ENCODE measurements around the gene NDUFC1.
"Not testable (repeated sequence)": the region's sequence is repeated elsewhere in the genome, so short reads cannot be mapped to it uniquely, and the experiment has no call there.

NDUFC1 gene

DNA sequence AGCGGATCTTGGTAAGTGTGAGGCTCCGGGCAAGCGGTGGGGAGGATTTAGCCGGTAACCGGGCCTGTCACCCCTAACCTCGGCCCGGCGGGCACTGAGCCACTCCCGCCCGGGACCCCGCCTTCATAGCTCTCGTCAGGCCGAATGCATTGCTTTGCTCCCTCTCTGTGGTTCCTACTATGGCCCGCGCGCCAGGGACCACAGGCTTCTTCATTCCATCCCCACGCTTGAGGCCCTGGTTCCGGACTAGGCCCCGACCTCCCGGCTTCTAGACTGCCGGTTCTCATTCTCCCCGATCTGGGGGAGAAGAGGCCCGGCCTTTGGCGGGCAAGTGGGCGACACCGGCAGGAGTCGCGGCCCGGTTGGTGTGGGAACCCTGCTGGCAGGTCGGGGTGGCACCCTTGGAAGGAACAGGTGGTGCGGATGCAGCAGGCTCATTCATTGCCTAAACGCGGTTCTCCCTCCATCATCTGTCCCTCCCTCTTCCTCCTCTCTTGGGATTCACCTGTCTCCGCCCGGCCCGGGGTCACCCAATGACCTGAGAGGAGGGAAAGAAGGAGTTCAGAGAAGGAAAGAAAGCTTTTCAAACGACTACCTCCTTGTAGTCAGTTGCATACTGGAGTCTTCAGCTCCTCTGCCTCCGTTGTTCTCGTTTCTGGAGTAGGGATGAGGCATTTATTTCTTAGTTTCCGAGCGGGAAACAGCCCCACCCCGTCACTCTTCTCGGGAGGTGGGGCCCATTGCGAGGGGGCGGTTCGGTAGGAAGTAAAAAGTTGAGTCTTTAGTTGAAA, at the start of gene NDUFC1:
Gene NDUFC1 (minus strand): TSS at position 657 of the 791 bp plus-strand sequence. CDS start 6,679 bp downstream, outside the sequence.
- peak; percentile 60 for DNase-seq

DNA sequence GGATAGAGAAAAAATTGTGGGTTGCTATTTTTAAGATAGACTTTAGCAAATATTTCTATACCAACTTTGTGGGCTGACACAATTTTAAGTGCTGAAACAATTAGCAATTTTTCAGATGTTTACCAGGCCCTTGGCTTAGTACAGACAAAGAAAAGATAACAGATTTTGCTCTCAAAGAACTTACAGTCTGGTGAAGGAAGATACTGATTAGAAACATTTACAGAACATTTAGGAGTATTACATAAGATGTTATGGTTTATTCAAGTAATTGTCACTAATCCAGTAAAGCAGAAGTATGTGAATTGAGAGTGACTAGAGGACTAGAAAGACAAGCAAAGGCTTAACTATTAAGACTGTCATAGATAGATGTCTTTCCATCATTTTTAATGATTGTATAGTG, 35.3 kb upstream of the NDUFC1 start:
- DNase-seq: no peak

DNA sequence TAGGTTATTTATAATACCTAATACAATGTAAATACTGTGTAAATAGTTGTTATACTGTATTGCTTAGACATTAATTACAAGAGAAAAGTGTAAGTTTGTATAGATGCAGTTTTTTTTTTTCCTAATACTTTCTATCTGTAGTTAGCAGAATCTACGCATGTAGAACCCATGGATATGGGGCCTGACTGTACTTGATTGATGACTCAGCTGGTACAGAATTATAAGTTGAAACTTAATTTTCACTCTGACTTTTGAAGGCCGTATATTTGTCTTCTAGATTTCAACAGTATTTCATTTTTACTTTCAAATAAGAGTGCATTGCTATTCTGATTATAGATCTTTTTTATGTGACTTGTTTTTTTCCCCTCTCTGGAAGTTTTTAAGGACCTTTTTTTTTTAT, 30.8 kb upstream of the NDUFC1 start:
- no peak for DNase-seq

DNA sequence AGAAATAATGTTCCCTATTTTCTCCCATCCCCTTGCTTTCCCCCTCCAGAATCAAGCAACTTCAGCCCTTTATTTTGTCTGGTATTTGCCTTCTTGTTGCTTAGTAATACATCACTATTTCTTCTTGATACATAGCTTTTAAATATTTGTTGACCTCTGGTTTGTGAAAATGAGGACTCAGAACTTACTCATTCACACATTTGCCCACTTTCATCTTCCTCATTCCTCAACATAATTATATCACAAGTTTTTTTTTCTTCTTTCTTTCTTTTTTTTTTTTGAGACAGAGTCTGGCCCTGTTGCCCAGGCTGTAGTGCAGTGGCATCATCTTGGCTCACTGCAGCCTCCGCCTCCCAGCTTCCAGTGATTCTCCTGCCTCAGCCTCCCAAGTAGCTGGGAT, 28.9 kb upstream of the NDUFC1 start:
- DNase-seq: no peak

DNA sequence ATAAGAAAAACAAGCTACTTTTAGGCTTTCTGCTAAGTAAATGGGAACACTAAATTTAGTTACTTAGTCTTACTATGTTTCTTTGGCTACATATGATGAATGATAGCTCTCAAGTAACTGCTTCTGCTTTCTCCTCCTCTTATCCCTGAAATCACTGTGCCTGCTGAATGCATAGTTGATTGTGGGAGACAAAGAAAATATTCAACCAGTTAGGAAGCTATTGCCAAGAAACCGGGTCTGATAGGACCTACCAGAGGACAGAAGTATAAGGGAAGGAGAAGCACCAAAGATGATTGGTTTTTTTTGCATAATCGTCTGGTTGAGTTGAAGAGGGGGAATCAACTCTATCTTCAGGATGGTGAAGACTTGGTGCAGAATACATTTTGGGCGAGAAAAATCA, 28.0 kb upstream of the NDUFC1 start:
- no peak for DNase-seq

DNA sequence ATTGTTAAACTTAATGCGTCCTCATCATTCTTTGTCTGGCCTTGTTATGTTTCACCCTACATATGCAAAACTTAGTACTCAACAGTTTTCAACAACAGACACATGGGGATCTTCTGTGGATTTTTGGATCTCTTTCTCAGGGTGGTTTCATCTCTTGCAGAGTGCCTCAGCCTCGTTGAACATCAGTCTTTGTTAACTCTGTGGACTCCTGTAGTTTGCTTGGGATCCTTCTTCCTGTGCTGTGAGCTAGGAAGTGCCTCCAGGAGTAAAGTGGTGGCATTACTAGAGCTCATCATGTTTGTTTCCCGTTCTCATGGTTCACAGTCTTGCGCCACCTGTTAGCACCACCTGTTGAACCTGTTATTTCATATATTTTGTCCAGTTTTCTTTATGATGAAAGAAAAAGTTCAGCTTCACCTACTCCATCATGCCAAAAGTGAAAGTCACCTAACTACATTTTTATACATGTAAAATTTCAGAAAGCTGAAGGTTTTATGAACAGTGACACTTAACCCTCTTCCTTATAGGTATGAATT, 27.5 kb upstream of the NDUFC1 start:
- no peak for DNase-seq

DNA sequence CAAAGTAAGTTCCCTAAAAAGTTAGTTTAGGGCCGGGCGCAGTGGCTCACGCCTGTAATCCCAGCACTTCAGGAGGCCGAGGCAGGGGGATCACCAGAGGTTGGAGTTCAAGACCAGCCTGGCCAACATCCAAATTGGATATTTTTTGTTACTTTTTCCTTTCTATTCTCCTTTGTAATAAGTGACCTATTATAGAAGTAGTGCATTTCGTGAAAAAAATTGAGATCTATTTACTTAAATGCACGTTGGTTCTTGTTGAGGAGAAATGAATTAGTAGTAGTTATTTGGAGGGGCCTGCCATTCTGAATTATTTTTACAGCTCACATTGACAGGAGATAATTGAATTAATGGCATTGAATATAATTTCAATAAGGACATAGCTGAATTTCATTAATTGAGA, 22.3 kb upstream of the NDUFC1 start:
- DNase-seq: no peak

DNA sequence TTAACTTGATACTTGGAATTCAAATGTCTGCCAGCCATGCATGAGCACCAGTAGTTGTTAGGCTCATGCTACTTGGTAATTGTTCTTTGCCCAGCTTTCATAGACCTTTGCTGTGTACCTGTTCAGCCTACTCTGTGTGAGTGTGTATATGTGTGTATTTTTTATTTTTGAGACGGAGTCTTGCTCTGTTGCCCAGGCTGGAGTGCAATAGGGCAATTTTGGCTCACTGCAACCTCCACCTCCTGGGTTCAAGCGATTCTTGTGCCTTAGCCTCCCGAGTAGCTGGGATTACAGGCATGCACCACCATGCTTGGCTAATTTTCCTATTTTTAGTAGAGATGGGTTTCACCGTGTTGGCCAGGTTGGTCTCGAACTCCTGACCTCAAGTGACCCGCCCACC, 20.3 kb upstream of the NDUFC1 start:
- not testable (repeated sequence) for DNase-seq

DNA sequence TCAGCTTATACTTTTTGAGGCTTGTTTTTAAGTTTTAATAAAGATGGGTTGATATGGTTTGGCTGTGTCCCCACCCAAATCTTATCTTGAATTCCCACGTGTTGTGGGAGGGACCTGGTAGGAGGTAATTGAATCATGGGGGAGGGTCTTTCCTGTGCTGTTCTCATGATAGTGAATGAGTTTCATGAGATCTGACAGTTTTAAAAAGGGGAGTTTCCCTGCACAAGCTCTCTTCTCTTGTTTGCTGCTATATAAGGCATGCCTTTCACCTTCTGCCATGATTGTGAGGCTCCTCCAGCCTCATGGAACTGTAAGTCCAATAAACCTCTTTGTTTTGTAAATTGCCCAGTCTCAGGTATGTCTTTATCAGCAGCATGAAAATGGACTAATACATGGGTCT, 19.8 kb upstream of the NDUFC1 start:
- DNase-seq: not testable (repeated sequence)

DNA sequence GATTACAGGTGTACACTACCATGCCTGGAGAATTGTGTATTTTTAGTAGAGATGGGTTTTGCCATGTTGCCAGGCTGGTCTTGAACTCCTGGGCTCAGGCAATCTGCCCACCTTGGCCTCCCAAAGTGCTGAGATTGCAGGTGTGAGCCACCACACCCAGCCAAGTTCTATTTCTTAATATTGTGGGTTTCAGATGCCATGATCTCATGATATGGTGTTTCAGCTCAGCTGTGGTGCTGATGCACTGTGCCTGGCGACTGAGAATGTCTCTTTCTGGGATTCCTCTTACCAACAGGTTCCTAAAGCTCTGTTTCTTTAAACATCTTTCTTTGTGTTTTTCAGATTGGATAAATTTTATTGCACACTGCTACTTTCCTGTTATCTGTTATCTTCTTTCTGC, 17.3 kb upstream of the NDUFC1 start:
- DNase-seq: no peak

DNA sequence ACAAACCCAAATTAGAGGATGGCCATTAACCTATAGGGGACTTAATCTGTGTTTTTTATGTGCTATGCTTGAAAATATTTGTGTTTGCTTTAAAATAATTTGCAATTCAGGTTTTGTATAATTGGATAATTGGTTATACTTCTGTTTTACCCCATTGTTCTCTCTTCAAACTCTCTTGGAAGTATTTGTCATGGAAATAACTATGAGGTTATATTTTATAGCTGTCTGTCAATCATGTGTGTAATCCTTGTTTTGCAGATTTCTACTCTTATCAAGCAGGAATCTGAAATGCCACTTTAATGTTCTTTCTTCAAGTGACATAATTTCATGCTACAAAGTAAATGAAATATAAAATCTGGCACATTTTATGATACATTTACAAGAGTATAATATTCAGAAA, 15.4 kb upstream of the NDUFC1 start:
- DNase-seq: no peak

DNA sequence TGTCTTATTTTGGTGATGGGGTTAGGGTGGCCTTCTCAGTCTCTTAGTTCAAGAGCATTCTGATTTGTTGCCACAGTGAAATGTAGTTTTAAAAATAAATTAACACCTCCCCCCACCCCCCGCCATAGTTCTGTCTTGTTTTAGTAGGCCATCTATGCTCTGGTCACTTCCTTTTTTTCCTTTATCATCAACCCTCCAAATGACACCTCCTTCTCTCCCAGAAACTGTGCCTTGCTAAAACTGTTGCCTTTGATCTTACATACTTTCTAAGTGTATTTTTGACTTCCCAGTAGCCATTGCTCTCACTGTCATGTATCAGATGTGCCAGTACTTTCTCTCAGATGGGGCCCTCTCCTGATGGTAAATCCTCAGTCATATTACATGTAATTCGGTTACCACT, 14.5 kb upstream of the NDUFC1 start:
- no peak for DNase-seq

DNA sequence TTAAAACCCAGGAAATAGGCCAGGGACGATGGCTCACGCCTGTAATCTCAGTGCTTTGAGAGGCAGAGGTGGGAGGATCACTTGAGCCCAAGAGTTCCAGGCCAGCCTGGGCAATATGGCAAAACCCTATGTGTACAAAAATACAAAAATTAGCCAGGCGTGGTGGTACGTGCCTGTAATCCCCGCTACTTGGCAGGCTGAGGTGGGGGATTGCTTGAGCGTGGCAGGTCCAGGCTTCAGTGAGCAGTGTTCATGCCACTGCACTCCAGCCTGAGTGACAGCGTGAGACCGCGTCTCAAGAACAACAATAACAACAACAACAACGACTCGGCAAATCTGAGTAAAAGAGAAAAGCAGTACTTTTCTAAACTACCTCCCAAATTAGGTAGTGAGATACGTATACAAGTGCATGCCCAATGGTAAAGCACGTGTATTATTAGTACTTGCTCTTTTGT, 13.0 kb upstream of the NDUFC1 start:
- no peak for DNase-seq

DNA sequence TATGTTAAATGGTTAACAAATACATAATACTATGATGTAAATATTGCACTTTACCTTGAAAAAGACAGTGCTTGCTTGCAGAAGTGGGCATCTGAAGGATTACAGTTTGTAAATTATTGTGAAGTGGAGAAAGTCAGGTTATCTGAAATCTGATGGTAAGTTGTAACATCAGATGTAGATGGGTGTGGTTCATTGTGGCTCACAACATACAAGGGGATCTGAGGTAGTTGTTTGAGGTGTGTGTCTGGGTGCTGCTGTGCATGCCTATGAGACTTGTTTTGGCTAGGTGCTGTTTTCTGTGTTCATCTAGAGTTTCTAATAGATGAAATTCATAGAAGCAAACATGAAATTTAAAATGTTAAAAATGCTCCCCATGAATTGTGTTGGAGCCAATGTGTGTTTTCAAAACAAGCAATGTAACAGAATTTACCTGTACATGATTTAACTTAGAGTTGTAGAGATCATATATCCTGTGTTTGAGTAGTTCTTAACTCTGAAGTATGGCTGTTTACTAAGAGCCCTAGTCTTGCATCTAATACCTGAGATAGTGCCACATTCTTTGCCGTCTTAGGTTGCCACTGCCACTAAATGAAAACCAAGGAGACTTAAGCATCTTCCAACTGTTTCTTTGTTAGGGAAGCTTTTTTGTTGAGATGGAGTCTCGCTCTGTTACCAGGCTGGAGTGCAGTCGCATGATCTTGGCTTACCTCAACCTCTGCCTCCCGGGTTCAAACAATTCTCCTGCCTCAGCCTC, 11.9 kb upstream of the NDUFC1 start:
- no peak for DNase-seq

DNA sequence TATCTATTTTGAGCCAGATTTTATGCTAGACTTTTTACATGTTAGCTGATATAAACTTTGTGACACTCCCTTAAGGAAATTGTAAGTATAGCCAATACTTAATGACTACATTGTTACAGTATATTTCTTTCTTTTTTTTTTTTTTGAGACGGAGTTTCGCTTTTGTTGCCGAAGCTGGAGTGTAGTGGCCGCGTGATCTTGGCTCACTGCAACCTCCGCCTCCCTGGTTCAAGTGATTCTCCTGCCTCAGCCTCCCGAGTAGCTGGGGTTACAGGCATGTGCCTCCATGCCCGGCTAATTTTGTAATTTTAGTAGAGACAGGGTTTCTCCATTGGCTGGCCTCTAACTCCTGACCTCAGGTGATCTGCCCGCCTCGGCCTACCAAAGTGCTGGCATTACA, 11.1 kb upstream of the NDUFC1 start:
- not testable (repeated sequence) for DNase-seq

DNA sequence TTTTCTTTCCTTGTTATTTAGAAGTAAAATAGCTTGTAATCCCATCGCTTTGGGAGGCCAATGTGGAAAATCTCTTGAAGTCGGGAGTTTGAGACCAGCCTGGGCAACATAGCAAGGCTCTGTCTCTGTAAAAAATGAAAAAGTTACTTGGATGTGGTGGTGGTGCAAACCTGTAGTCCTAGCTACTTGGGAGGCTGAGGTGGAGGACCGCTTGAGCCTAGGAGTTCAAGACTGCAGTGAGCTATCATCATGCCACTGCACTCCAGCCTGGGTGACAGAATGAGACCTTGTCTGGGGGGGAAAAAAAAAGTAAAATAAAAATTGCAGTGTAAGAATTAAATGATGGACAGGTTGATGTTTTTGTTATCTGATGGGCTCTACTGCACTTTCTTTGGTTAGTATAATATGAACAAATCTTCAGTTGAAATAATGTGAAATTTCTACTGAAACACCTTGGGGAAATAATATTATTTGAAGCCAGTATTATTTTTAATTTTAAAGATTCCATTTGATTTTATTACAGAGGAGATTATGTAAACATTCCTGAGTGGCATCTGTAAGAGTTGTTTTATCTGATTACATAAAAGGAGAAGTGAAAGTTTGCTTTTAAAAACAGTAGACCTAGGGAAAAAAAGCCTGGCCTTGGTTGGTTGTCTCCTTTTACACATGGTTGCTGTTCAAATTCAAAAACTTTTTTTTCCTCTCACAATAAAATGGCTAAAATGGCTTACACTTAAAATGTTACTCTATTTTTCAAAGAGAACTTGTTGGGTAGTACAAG, 10.5 kb upstream of the NDUFC1 start:
- DNase-seq: no peak

DNA sequence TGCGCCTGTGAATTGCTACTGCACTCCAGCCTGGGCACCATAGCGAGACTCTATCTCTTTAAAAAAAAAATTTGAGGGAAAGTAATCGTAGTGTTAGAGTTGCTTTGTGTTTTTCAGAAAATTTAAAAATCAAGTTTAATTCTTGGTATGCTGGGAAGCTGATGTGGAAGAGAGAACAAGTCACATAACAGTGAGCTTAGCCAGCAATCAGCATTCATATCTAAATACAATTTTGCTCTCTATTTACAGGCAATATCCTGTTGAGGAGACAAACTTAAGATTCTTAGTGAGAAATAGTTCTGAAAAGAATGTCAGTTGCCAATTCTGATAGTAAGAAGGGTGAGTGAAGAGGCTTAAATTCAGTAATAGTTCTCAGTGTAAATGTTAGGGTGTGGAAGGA, 9.6 kb upstream of the NDUFC1 start:
- no peak for DNase-seq

DNA sequence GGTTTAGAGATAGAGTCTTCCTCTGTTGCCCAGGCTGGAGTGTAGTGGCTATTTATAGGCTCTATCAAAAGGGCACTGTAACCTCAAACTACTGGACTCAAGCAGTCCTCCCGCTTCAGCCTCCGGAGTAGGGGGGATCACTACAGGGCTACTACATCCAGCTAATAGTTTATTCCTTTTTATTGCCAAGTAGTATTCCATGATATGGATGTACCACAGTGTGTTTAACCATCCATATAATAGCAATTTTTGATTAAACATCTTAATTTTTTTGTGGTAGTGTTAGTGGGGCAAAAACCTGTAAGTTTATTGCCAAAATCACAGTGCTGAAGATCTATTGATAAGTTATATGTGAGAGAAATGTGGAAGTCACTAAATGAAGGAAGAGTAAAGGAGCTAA, 2.6 kb upstream of the NDUFC1 start:
- no peak for DNase-seq

DNA sequence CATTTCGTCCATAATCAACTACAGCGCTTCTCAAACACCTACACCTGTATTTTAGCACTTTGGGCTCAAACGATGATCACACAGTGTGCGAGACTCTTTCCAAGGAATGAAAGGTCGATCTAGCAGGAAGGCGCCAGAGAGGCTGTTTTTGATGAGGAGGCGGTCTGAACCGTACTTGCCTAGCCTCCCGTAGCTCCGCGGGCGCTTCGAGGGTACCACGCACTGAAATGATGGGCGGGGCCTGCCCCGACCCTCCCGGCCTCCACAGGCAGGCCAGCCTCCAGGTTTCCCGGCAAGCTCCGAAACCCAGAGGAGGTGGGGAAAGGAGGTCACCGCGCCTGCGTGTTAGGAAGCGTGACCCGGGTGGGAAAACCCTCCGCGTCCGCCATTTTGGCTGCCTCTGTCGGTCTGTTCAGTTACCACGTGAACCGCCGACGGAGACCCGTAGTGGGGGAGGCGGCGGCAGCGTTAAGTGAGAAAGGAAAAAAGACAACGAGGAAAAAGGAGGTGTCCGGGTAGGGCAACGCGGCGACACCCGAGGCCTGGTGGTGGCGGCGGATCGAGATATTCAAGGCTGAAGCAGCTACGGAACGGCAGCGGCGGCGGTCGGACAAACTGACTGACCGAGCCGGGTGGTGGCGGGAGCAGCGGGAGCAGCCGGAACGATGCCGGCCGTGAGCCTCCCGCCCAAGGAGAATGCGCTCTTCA, 1.0 kb downstream of the NDUFC1 start, which contains the start of gene NAA15:
Gene NAA15 (plus strand): TSS at position 393 of the 708 bp plus-strand sequence. CDS start 273 bp downstream, at position 666.
- peak; percentile 99 for DNase-seq

DNA sequence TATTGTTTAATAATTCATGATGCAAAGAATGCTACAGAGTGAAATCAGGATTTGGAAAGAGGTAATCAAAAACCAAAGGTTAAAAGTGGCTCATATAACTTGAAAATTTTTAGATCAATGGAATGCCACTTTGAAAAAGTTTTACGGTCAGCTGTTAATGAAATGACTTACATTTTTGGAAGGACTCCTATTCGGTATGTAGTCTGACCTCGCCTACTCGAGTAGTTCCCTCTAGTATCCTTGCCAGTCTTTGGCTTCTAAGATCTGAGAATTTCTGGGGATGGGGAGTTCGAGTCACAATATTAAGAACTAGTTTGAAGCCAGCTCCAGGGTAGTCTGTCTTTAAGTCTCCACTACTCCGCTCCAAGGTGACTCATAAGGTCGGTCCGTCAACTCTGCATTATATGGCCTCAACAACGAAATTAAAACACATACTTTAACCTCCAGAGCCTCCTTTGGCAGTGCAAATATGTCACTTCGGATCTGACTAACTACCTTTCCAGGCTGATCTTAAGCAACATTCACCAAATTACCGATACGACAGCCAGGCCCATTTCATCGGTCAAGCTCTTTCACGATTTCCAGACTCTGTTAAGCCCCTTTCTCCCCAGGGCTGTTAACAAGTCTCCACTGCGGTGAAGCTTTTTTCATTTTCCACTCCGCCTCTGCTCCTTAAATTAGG, 1.7 kb downstream of the NDUFC1 start:
- no peak for DNase-seq

DNA sequence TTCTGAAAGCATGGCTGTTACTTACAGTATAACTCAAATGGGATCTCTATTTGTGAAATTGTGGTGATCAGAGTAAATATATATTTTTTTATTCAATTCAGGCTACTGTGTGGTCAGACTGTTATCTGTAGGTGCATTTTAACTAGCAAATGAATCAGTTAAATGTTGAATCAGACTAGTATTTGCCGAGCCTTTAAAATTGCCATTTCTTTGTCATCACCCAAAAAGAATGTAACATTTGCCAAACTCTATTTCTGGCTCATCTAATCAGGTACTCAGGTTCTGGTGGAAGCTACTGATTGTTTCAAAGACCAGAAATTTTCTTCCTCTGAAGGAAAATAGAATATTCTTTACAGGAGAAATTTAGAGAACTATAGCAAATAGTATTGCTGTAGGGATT, 2.7 kb downstream of the NDUFC1 start:
- no peak for DNase-seq

DNA sequence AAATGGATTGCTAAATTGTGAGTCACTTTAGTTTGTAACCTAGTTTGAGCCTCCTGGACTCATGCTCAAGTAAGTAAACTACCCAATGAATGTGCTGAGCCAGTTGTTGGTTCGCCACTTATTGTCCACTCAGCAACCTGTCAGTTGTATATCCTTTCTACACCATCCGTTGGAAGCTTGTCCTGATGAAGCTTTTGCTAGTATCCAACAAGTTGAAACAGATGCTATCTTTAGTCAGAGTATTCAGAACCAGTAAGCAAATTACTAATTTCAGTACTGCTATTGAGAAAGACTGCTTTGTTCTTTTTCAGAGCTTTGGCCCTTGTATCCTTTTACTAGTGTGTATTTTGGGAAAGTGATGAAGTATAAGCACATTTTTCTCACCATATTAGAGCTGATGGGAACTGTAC, 5.3 kb downstream of the NDUFC1 start:
- no peak for DNase-seq
